Vagina (tissue), 2 donors: ENCODE data around the gene ZNF862. TPM values are rescaled to one million over a fixed set of nuclear protein-coding genes. Genes with fewer than 3 reads are reported as not detected.

ENCODE experiments used
- DNase-seq, 2 donors: peaks; one replicate each; pipeline ENCODE4 v3.0.0-alpha.2; 2017; ENCODE audit errors: extremely low spot score in 2 of 2
- H3K27ac ChIP-seq: fragments of 200-600 bp; sonication (generic); one replicate; pipeline ENCODE4 v1.5.1; 2019
- H3K27me3 ChIP-seq: fragments of 200-600 bp; sonication (generic); one replicate; pipeline ENCODE4 v1.5.1; 2019
- H3K36me3 ChIP-seq, 2 donors: fragments of 200-600 bp; sonication (generic); one replicate each; pipeline ENCODE4 v1.5.1; 2017 to 2019
- H3K4me1 ChIP-seq: fragments of 200-600 bp; sonication (generic); one replicate; pipeline ENCODE4 v1.5.1; 2019
- H3K4me3 ChIP-seq, 2 donors: fragments of 200-600 bp; sonication (generic); 1 replicate in 1 of 2; 2 replicates in 1 of 2; pipeline ENCODE4 v1.5.1; 2016 to 2019
- H3K9me3 ChIP-seq: fragments of 200-600 bp; sonication (generic); one replicate; pipeline ENCODE4 v1.5.1; 2019
- POLR2A ChIP-seq, 2 donors: fragments of 450-650 bp; IDR thresholded peaks; one replicate each; pipeline ENCODE4 v1.6.1; 2017; ENCODE audit warnings: antibody characterized with exemption in 2 of 2, mild to moderate bottlenecking in 2 of 2, moderate library complexity in 2 of 2
- POLR2AphosphoS5 ChIP-seq, 2 donors: sonication (generic); formaldehyde crosslinking; IDR thresholded peaks; one replicate each; pipeline ENCODE4 v1.9.0; 2017; ENCODE audit warnings: antibody characterized with exemption in 2 of 2, mild to moderate bottlenecking in 2 of 2, low read depth in 1 of 2; ENCODE audit not compliant: insufficient read depth in 1 of 2
- intact Hi-C: fragments of 100-400 bp; cut with DNase I; formaldehyde crosslinking; loops from one replicate; pipeline ENCODE4 v1.15.1; 2023
- total RNA-seq: library from RNA; depleted of rRNA; stranded (reverse); fragments of >200 nt; gene quantifications from one replicate; pipeline ENCODE4 v1.2.3, GENCODE V29; 2016
- TF ChIP-seq, protein P1 (sequence below), 3 experiments: fragments of 450-650 bp in 2 of 3; fragments of 200-600 bp in 1 of 3; sonication (generic) in 1 of 3; IDR thresholded peaks; one replicate each; pipeline ENCODE4 v1.5.1; 2017 to 2019; ENCODE audit warnings: antibody characterized with exemption in 3 of 3, mild to moderate bottlenecking in 2 of 3, moderate library complexity in 2 of 3

The ZNF862 gene
- total RNA-seq = 21.1 TPM

- Histone ChIP-seq H3K4me1 (peaks cover 12% of the 10 kb centered on the region), H3K4me3 (peak within 1 kb of the TSS; percentile 87), H3K36me3 (no peaks in the 10 kb centered on the region), H3K27me3 (no peaks in the 10 kb centered on the region), H3K27ac (peak within 1 kb of the TSS; percentile 86), H3K9me3 (no peaks in the 10 kb centered on the region)
- DNase-seq = peak in 1 of 2 donors; percentile 99
- TF ChIP-seq, protein P1, sequence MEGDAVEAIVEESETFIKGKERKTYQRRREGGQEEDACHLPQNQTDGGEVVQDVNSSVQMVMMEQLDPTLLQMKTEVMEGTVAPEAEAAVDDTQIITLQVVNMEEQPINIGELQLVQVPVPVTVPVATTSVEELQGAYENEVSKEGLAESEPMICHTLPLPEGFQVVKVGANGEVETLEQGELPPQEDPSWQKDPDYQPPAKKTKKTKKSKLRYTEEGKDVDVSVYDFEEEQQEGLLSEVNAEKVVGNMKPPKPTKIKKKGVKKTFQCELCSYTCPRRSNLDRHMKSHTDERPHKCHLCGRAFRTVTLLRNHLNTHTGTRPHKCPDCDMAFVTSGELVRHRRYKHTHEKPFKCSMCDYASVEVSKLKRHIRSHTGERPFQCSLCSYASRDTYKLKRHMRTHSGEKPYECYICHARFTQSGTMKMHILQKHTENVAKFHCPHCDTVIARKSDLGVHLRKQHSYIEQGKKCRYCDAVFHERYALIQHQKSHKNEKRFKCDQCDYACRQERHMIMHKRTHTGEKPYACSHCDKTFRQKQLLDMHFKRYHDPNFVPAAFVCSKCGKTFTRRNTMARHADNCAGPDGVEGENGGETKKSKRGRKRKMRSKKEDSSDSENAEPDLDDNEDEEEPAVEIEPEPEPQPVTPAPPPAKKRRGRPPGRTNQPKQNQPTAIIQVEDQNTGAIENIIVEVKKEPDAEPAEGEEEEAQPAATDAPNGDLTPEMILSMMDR (IDR thresholded peaks at IDR 0.05) = no peak
- TF ChIP-seq POLR2AphosphoS5 (IDR thresholded peaks at IDR 0.05; ENCODE audit: insufficient read depth in 1 of 2, low read depth in 1 of 2) (peak; percentile 94 to 96), POLR2A (IDR thresholded peaks at IDR 0.05) (peak in 1 of 2 donors; percentile 72)
- intact Hi-C loops = no loop called here
Measured at GRCh38 chr7:149838224-149838991, at the start of gene ZNF862. TSS of gene ZNF862 (plus strand) at chr7:149838375. CDS start at chr7:149838612, 237 bp downstream.

GRCh38 chr7:149789101-149789500 is 49.1 kb upstream of the ZNF862 start:
- Histone ChIP-seq H3K4me3 (no peak overlapping the region), H3K4me1 (no peaks in the 10 kb centered on the region), H3K27me3 (no peaks in the 10 kb centered on the region), H3K27ac (no peak overlapping the region), H3K36me3 (no peaks in the 10 kb centered on the region), H3K9me3 (no peaks in the 10 kb centered on the region)
- TF ChIP-seq POLR2AphosphoS5 (IDR thresholded peaks at IDR 0.05; ENCODE audit: insufficient read depth in 1 of 2, low read depth in 1 of 2) (no peak), POLR2A (IDR thresholded peaks at IDR 0.05) (no peak)
- TF ChIP-seq, protein P1 (IDR thresholded peaks at IDR 0.05) = no peak
- no peak for DNase-seq
- intact Hi-C loops = no loop called here

- H3K4me3 ChIP-seq = no peak overlapping the region
- no peaks in the 10 kb centered on the region for H3K9me3 ChIP-seq
- H3K27me3 ChIP-seq = no peaks in the 10 kb centered on the region
- no peak for DNase-seq
- H3K27ac ChIP-seq = no peak overlapping the region
- no peaks in the 10 kb centered on the region for H3K36me3 ChIP-seq
- no peaks in the 10 kb centered on the region for H3K4me1 ChIP-seq
- TF ChIP-seq POLR2A (IDR thresholded peaks at IDR 0.05) (no peak), POLR2AphosphoS5 (IDR thresholded peaks at IDR 0.05; ENCODE audit: insufficient read depth in 1 of 2, low read depth in 1 of 2) (no peak)
- TF ChIP-seq, protein P1 (IDR thresholded peaks at IDR 0.05) = peak in 1 of 3 experiments; percentile 21
- intact Hi-C loops = no loop called here
Measured at GRCh38 chr7:149790146-149790548, 48.0 kb upstream of the ZNF862 start.

DNA sequence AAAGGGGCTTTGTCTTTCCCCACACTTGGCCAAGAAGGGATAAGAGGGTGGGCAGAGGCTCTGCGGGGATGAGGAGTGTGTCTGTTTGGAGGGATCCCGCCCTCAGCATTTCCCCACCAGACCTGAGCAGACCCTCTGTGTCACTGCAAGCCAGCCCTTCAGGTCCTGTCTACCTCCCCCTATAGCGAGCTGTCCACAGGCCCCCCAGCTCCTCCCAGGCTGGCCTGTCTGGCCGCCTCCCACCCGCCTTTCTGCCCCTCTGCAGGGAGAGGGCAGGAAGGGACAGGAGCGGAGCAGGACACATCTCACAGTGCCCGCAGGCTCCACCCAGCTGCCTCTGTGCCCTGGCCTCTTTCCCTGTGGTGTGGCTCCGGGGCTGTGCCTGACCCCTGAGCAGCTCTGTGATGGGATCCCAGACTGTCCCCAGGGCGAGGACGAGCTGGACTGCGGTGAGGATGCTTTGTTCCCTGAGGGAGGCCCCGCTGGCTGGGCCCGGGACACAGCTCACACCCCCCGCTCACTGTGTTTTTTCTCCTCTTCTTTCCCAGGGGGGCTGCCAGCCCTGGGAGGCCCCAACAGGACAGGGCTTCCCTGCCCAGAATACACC is 47.3 kb upstream of the ZNF862 start:
- H3K27me3 ChIP-seq = no peaks in the 10 kb centered on the region
- no peaks in the 10 kb centered on the region for H3K36me3 ChIP-seq
- TF ChIP-seq POLR2A (IDR thresholded peaks at IDR 0.05) (no peak), POLR2AphosphoS5 (IDR thresholded peaks at IDR 0.05; ENCODE audit: insufficient read depth in 1 of 2, low read depth in 1 of 2) (no peak)
- TF ChIP-seq, protein P1 (IDR thresholded peaks at IDR 0.05) = no peak
- DNase-seq = no peak
- intact Hi-C loops = no loop called here
- H3K9me3 ChIP-seq = no peaks in the 10 kb centered on the region
- no peaks in the 10 kb centered on the region for H3K4me1 ChIP-seq
- H3K27ac ChIP-seq = no peak overlapping the region
- no peak overlapping the region for H3K4me3 ChIP-seq
